A549 (cell line): ENCODE measurements around the gene KHSRP. TPM values are rescaled to one million over a fixed set of nuclear protein-coding genes. Genes with fewer than 3 reads are reported as not detected.

Experiments
- ATAC-seq, 2 experiments: fragments of 200-7000 bp in 1 of 2; fragments of >200 bp in 1 of 2; cut with Nextera tagmentation in 1 of 2; cut with Tn5 transposase in 1 of 2; 3 replicates each; pipeline versions ENCODE4 v1.8.0 to v1.9.1; 2018 to 2020; ENCODE audit warnings: mild to moderate bottlenecking in 1 of 2, moderate library complexity in 1 of 2
- CTCF ChIA-PET: fragments of 300-600 bp; sonication (Branson Sonifier 250); formaldehyde crosslinking; extraction: SDS; loops from one replicate; lab custom pipeline; 2021; ENCODE audit warnings: antibody characterized with exemption, inconsistent platforms; lab: Yijun Ruan, JAX
- POLR2A ChIA-PET: fragments of 350-600 bp; formaldehyde crosslinking; extraction: SDS; loops from one replicate; lab custom pipeline; 2021; ENCODE audit warnings: antibody characterized with exemption, inconsistent platforms; lab: Yijun Ruan, JAX
- DNase-seq, 2 experiments: peaks; one replicate each; pipeline versions ENCODE4 v3.0.0 to v3.0.0-alpha.2; 2011 to 2016; ENCODE audit warnings: low read depth in 1 of 2, low spot score in 1 of 2
- FAIRE-seq: peaks from 2 replicates; lab custom pipeline; 2011; peaks lifted over from hg19 to GRCh38; lab: Jason Lieb, UNC
- H3K27ac ChIP-seq, 2 experiments: fragments of >200 bp; sonication (Bioruptor Twin); formaldehyde crosslinking; 3 replicates each; pipeline ENCODE4 v1.5.1; 2016 to 2017
- H3K4me1 ChIP-seq: fragments of >200 bp; sonication (Bioruptor Twin); formaldehyde crosslinking; 3 replicates; pipeline ENCODE4 v1.6.1; 2016
- H3K4me2 ChIP-seq: fragments of >200 bp; sonication (Bioruptor Twin); formaldehyde crosslinking; 3 replicates; pipeline ENCODE4 v1.6.1; 2016
- H3K4me3 ChIP-seq: fragments of >200 bp; sonication (Bioruptor Twin); formaldehyde crosslinking; 3 replicates; pipeline ENCODE4 v1.5.1; 2016
- H3K9me3 ChIP-seq: fragments of >200 bp; sonication (Bioruptor Twin); formaldehyde crosslinking; 3 replicates; pipeline ENCODE4 v1.6.1; 2016
- CEBPB ChIP-seq, 2 experiments: fragments of >200 bp in 1 of 2; sonication (Bioruptor Twin) in 1 of 2; formaldehyde crosslinking in 1 of 2; IDR thresholded peaks; 2 replicates each; pipeline ENCODE4 v1.6.1; 2012 to 2016
- E2F6 ChIP-seq: IDR thresholded peaks from 2 replicates; pipeline ENCODE4 v1.6.1; 2012; ENCODE audit warnings: low read depth, borderline replicate concordance
- EHF ChIP-seq: fragments of 250-450 bp; sonication (Bioruptor Pico); IDR thresholded peaks from 2 replicates; pipeline ENCODE4 v1.5.0; 2020; ENCODE audit warnings: mild to moderate bottlenecking
- EHMT2 ChIP-seq: fragments of 200-600 bp; sonication (generic); IDR thresholded peaks from 2 replicates; pipeline ENCODE4 v1.6.1; 2016; ENCODE audit warnings: antibody characterized with exemption, low read depth, mild to moderate bottlenecking, moderate library complexity
- ESRRA ChIP-seq: fragments of 150-350 bp; IDR thresholded peaks from 2 replicates; pipeline ENCODE4 v1.6.1; 2014; ENCODE audit warnings: mild to moderate bottlenecking, low read length, borderline replicate concordance
- FOSB ChIP-seq: fragments of 250-450 bp; sonication (Bioruptor Pico); IDR thresholded peaks from 2 replicates; pipeline ENCODE4 v1.5.0; 2020; ENCODE audit warnings: mild to moderate bottlenecking, moderate library complexity
- JUN ChIP-seq, 2 experiments: fragments of >200 bp; sonication (Bioruptor Twin); formaldehyde crosslinking; IDR thresholded peaks; 2 replicates in 1 of 2; 3 replicates in 1 of 2; pipeline ENCODE4 v1.6.1; 2016 to 2017
- JUNB ChIP-seq: fragments of >200 bp; sonication (Bioruptor Twin); formaldehyde crosslinking; IDR thresholded peaks from 2 replicates; pipeline ENCODE4 v1.6.1; 2016
- KDM5A ChIP-seq: fragments of 200-600 bp; sonication (generic); IDR thresholded peaks from 2 replicates; pipeline ENCODE4 v1.6.1; 2016; ENCODE audit warnings: antibody characterized with exemption, mild to moderate bottlenecking
- MYC ChIP-seq: IDR thresholded peaks from 2 replicates; pipeline ENCODE4 v1.6.1; 2012; ENCODE audit warnings: mild to moderate bottlenecking, inconsistent platforms, low read length, improper control_type of control experiment, borderline replicate concordance
- NPAS2 ChIP-seq: fragments of 250-450 bp; sonication (Bioruptor Pico); IDR thresholded peaks from 2 replicates; pipeline ENCODE4 v1.8.0; 2022; ENCODE audit warnings: mild to moderate bottlenecking, moderate library complexity, borderline replicate concordance
- PBX3 ChIP-seq: IDR thresholded peaks from 2 replicates; pipeline ENCODE4 v1.6.1; 2012
- POLR2AphosphoS2 ChIP-seq: conservative IDR thresholded peaks from 2 replicates; pipeline ENCODE4 v1.6.1; 2012; ENCODE audit warnings: low read length, improper control_type of control experiment, inconsistent platforms
- RAD21 ChIP-seq, 2 experiments: fragments of >200 bp in 1 of 2; sonication (Bioruptor Twin) in 1 of 2; formaldehyde crosslinking in 1 of 2; IDR thresholded peaks in 1 of 2; conservative IDR thresholded peaks in 1 of 2; 2 replicates in 1 of 2; 3 replicates in 1 of 2; pipeline ENCODE4 v1.6.1; 2012 to 2018; ENCODE audit warnings: inconsistent platforms in 1 of 2
- RCOR1 ChIP-seq: fragments of 150-350 bp; IDR thresholded peaks from 2 replicates; pipeline ENCODE4 v1.6.1; 2014; ENCODE audit warnings: antibody characterized with exemption, low read length, low read depth
- RFX5 ChIP-seq: fragments of 450-650 bp; IDR thresholded peaks from 2 replicates; pipeline ENCODE4 v1.7.1; 2014; ENCODE audit warnings: antibody characterized with exemption, mild to moderate bottlenecking, moderate library complexity
- SMC3 ChIP-seq: fragments of >200 bp; sonication (Bioruptor Twin); formaldehyde crosslinking; IDR thresholded peaks from 3 replicates; pipeline ENCODE4 v1.6.1; 2018; ENCODE audit warnings: inconsistent platforms
- ZSCAN20 ChIP-seq: fragments of 250-450 bp; sonication (Bioruptor Pico); IDR thresholded peaks from 2 replicates; pipeline ENCODE4 v1.8.0; 2022; ENCODE audit warnings: mild to moderate bottlenecking, moderate library complexity
- WGBS: methylation state at CpG from one replicate; pipeline ENCODE4 v1.1.6; 2017; ENCODE audit errors: missing lambda C conversion rate; 5-methylcytosine and 5-hydroxymethylcytosine counted together
- polyA plus RNA-seq, 4 experiments: library from polyadenylated mRNA; depleted of rRNA in 3 of 4; stranded (reverse); fragments of >200 nt; fragmentation: RNase III in 1 of 4; extraction: RNeasy Plus Mini Kit Qiagen cat#74134 plus additional on column Dnase treatment in 1 of 4; gene quantifications; 2 replicates in 3 of 4; 3 replicates in 1 of 4; pipeline ENCODE4 v1.2.3, GENCODE V29; 2011 to 2017
- TF ChIP-seq, protein P1 (sequence below): fragments of 450-650 bp; IDR thresholded peaks from 2 replicates; pipeline ENCODE4 v1.6.1; 2014; ENCODE audit warnings: antibody characterized with exemption
- TF ChIP-seq, protein P2 (sequence below): fragments of 150-350 bp; IDR thresholded peaks from 2 replicates; pipeline ENCODE4 v1.6.1; 2014; ENCODE audit warnings: low read depth, mild to moderate bottlenecking, low read length

Gene KHSRP
- polyA plus RNA-seq, 2 of the 4 experiments (the other 2 are of a cell fraction): 54.3 to 192 TPM

- no peak for TF ChIP-seq JUNB
These were observed 8.9 kb downstream of the KHSRP start (continued) for GRCh38 chr19:6415591-6416190.

- no peak overlapping the region for H3K4me3 ChIP-seq
- no peak overlapping the region for H3K27ac ChIP-seq
- no peak for TF ChIP-seq ZSCAN20
- no peak for TF ChIP-seq NPAS2 (CRISPR knock-in tag)
- no peak for TF ChIP-seq ESRRA
- no peak for TF ChIP-seq SMC3
- no peak for TF ChIP-seq KDM5A
- no peak for TF ChIP-seq EHF (CRISPR knock-in tag)
- no peak for TF ChIP-seq JUN (IDR thresholded peaks at IDR 0.05)
- no peak for TF ChIP-seq PBX3
- no peak for TF ChIP-seq EHMT2
- H3K9me3 ChIP-seq: no peaks in the 10 kb centered on the region
- 90% methylated on average over 23 of the region's 47 CpGs for WGBS
- DNase-seq (no peak), FAIRE-seq (no peak), ATAC-seq (no peak)
- ChIA-PET CTCF (interaction anchor here (1.2 kb wide), 1 partner anchor 196 kb away, joined by 3 read pairs; no protein-coding TSS in a partner anchor), POLR2A (no interaction called here)
- no peak overlapping the region for H3K4me2 ChIP-seq
- H3K4me1 ChIP-seq: no peaks in the 10 kb centered on the region
These were observed 9.6 kb downstream of the KHSRP start for GRCh38 chr19:6414793-6415590.

DNA sequence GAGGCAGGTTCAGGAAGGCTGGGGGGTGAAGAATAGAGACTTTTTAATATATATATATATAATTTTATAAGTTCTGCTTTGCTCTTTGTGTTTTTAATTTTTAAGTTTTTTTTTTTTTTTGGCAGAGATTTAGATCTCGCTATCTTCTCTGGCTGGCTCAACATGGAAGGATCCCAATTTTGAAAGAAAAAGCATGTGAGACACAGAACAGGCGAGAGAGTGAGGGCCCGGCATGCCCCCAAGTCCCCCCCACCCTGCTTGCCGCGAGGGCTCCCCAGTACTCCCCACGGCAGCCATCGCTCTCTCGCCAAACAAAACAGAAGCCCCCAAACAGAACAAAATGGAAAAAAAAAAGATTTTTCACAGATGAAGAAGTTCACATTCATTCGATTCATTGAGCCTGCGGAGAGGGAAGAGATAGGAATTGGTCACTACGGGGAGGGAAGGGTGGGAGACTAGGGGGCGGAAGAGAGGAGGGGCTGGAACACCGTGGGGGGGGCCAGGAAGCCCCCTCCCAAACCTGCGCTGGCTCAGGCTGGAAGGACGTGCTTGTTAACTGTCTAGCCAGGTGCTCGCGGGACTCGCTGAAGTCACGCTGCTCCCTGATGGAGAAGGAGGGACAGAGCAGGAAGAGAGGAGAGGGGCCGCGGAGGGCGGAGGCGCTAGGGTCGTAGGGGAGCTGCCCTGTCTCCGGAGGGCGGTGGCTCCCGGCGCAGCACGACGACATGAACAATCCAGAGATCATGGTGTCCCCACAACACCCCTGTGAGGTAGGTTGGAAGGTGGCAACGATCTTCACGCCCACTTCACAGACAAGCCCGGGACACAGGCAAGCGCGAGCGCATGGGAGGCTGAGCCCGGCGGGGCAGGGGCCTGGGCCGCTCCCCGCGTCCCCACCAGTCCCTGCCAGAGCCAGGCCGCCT is 10.6 kb downstream of the KHSRP start:
- H3K27ac ChIP-seq: no peak overlapping the region
- FAIRE-seq (no peak), ATAC-seq (no peak), DNase-seq (no peak)
- TF ChIP-seq ESRRA (no peak), E2F6 (no peak), EHMT2 (no peak), CEBPB (IDR thresholded peaks at IDR 0.05) (no peak), RAD21 (conservative IDR thresholded peaks at IDR 0.05 in 1 of 2, IDR thresholded peaks at IDR 0.05 in 1 of 2) (no peak), MYC (no peak), PBX3 (no peak), NPAS2 (CRISPR knock-in tag) (no peak), KDM5A (no peak), RFX5 (no peak), RCOR1 (no peak), POLR2AphosphoS2 (no peak), FOSB (CRISPR knock-in tag) (no peak), SMC3 (no peak)
- TF ChIP-seq, protein P1, sequence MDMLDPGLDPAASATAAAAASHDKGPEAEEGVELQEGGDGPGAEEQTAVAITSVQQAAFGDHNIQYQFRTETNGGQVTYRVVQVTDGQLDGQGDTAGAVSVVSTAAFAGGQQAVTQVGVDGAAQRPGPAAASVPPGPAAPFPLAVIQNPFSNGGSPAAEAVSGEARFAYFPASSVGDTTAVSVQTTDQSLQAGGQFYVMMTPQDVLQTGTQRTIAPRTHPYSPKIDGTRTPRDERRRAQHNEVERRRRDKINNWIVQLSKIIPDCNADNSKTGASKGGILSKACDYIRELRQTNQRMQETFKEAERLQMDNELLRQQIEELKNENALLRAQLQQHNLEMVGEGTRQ: no peak
- TF ChIP-seq, protein P2, sequence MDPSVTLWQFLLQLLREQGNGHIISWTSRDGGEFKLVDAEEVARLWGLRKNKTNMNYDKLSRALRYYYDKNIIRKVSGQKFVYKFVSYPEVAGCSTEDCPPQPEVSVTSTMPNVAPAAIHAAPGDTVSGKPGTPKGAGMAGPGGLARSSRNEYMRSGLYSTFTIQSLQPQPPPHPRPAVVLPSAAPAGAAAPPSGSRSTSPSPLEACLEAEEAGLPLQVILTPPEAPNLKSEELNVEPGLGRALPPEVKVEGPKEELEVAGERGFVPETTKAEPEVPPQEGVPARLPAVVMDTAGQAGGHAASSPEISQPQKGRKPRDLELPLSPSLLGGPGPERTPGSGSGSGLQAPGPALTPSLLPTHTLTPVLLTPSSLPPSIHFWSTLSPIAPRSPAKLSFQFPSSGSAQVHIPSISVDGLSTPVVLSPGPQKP: no peak
- CTCF ChIA-PET: no interaction called here
- no peak overlapping the region for H3K4me2 ChIP-seq
- H3K4me1 ChIP-seq: no peaks in the 10 kb centered on the region
- H3K4me3 ChIP-seq: no peak overlapping the region
- 92% methylated on average over 39 of the region's 42 CpGs for WGBS
- no peaks in the 10 kb centered on the region for H3K9me3 ChIP-seq
- POLR2A ChIA-PET: no interaction called here
